SK-N-MC (cell line): ENCODE results near the gene SUZ12.
"Not testable (repeated sequence)": the region's sequence is repeated elsewhere in the genome, so short reads cannot be mapped to it uniquely, and the experiment has no call there.

Experiments used
- DNase-seq: peaks from one replicate; pipeline ENCODE4 v3.0.0-alpha.2; 2011; ENCODE audit warnings: low read depth, low spot score
- H3K27ac ChIP-seq: fragments of 200-600 bp; sonication (generic); 2 replicates; pipeline ENCODE4 v1.5.1; 2016; ENCODE audit warnings: mixed run types
- H3K36me3 ChIP-seq: fragments of 200-600 bp; sonication (generic); 2 replicates; pipeline ENCODE4 v1.6.1; 2017; ENCODE audit warnings: antibody characterized with exemption, low read length, mixed read lengths; ENCODE audit not compliant: insufficient read depth
- H3K4me3 ChIP-seq: fragments of 200-600 bp; sonication (generic); 2 replicates; pipeline ENCODE4 v1.5.1; 2016
- H3K9ac ChIP-seq: fragments of 200-600 bp; sonication (generic); 2 replicates; pipeline ENCODE4 v1.8.0; 2017; ENCODE audit warnings: mixed run types, mixed read lengths; ENCODE audit not compliant: insufficient read length
- H3K9me3 ChIP-seq: fragments of 200-600 bp; sonication (generic); 2 replicates; pipeline ENCODE4 v1.6.1; 2017; ENCODE audit warnings: low read depth, mild to moderate bottlenecking, antibody characterized with exemption, low read length, moderate library complexity, mixed read lengths
- EZH2 ChIP-seq: fragments of 200-600 bp; sonication (generic); IDR thresholded peaks from one replicate; pipeline ENCODE4 v1.6.1; 2017; ENCODE audit warnings: antibody characterized with exemption
- FOXP2 ChIP-seq: optimal IDR thresholded peaks from 2 replicates; pipeline ENCODE3; 2011; ENCODE audit warnings: mild to moderate bottlenecking, moderate library complexity; ENCODE audit not compliant: insufficient read depth; ENCODE audit errors: extremely low read length, control extremely low read depth
- POLR2AphosphoS5 ChIP-seq: IDR thresholded peaks from 2 replicates; pipeline ENCODE4 v1.6.1; 2012; ENCODE audit warnings: mild to moderate bottlenecking, low read depth, low read length, borderline replicate concordance

SUZ12 gene

GRCh38 chr17:31935512-31935911 is 1.3 kb upstream of the SUZ12 start:
- Histone ChIP-seq H3K27ac (no peak overlapping the region), H3K9me3 (no peaks in the 10 kb centered on the region), H3K4me3 (no peak overlapping the region), H3K36me3 (peaks cover 13% of the 10 kb centered on the region), H3K9ac (no peak overlapping the region)
- no peak for TF ChIP-seq FOXP2
- no peak for TF ChIP-seq POLR2AphosphoS5
- no peak for TF ChIP-seq EZH2
- DNase-seq: no peak

GRCh38 chr17:31937926-31938641 is 1.3 kb downstream of the SUZ12 start:
- H3K9me3 ChIP-seq, H3K27ac ChIP-seq, DNase-seq: not testable (repeated sequence)
- H3K4me3 ChIP-seq: peak overlapping the region; percentile 82
- H3K9ac ChIP-seq: peak overlapping the region; percentile 74
- peaks cover 34% of the 10 kb centered on the region for H3K36me3 ChIP-seq

DNA sequence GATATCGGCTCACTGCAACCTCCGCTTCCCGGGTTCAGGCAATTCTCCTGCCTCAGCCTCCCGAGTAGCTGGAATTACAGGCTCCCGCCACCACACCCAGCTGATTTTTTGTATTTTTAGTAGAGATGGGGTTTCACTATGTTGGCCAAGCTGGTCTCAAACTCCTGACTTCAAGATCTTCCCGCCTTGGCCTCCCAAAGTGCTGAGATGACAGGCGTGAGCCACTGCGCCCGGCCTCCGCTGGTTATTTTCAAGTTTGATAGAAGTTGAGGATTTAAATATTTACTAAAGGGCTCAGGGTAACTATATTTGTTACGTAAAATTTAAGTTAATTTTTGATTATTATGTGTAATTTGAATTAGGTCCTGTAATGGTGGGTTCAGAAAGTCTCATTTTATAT is 5.1 kb downstream of the SUZ12 start:
- not testable (repeated sequence) for H3K9me3 ChIP-seq, H3K9ac ChIP-seq, DNase-seq, H3K27ac ChIP-seq, H3K4me3 ChIP-seq
- peaks cover 55% of the 10 kb centered on the region for H3K36me3 ChIP-seq

GRCh38 chr17:31942396-31942795 is 5.6 kb downstream of the SUZ12 start:
- H3K9me3 ChIP-seq, H3K4me3 ChIP-seq, H3K27ac ChIP-seq, H3K9ac ChIP-seq, DNase-seq: not testable (repeated sequence)
- H3K36me3 ChIP-seq: peaks cover 60% of the 10 kb centered on the region

DNA sequence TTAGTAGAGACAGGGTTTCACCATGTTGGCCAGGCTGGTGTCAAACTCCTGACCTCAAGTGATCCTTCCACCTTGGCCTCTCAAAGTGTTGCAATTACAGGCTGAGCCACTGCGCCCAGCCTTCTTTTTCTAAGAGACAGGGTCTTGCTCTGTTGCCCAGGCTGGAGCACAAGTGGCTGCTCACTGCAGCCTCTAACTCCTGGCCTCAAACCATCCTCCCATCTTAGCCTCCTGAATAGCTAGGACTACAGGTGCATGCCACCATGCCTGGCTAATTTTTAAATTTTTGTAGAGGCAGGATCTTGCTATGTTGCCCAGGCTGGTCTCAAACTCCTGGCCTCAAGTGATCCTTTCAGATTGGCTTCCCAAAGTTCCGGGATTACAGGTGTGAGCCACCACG is 15.1 kb downstream of the SUZ12 start:
- peaks cover 45% of the 10 kb centered on the region for H3K36me3 ChIP-seq
- H3K4me3 ChIP-seq, H3K9me3 ChIP-seq, DNase-seq, H3K9ac ChIP-seq, H3K27ac ChIP-seq: not testable (repeated sequence)

- not testable (repeated sequence) for H3K9me3 ChIP-seq, H3K4me3 ChIP-seq, H3K9ac ChIP-seq, H3K27ac ChIP-seq, DNase-seq
- H3K36me3 ChIP-seq: peaks cover 49% of the 10 kb centered on the region
Observed at GRCh38 chr17:31964131-31964530, 27.3 kb downstream of the SUZ12 start.

DNA sequence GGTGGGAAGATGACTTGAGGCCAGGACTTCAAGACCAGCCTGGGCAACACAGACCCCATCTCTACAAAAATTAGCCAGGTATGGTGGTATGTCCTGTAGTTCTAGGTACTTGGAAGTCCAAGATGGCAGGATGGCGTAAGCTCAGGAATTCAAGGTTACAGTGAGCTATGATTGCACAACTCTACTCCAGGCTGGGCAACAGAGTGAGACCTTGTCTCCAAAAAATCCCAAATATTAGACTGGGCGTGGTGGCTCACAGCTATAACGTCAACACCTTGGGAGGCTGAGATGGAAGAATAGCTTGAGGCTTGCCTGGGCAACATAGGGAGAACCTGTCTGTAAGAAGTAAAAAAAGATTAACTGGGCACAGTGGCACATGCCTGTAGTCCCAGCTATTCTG is 30.8 kb downstream of the SUZ12 start:
- Histone ChIP-seq H3K9ac (no peak overlapping the region), H3K27ac (no peak overlapping the region), H3K36me3 (peaks cover 31% of the 10 kb centered on the region), H3K9me3 (no peaks in the 10 kb centered on the region), H3K4me3 (no peak overlapping the region)
- TF ChIP-seq POLR2AphosphoS5: no peak
- no peak for TF ChIP-seq FOXP2
- no peak for TF ChIP-seq EZH2
- no peak for DNase-seq

GRCh38 chr17:31970416-31970815 is 33.6 kb downstream of the SUZ12 start:
- not testable (repeated sequence) for H3K9ac ChIP-seq, DNase-seq, H3K27ac ChIP-seq, H3K4me3 ChIP-seq, H3K9me3 ChIP-seq
- H3K36me3 ChIP-seq: peaks cover 32% of the 10 kb centered on the region

GRCh38 chr17:31974269-31975071 is 37.7 kb downstream of the SUZ12 start:
- H3K9ac ChIP-seq, H3K27ac ChIP-seq, H3K4me3 ChIP-seq, H3K9me3 ChIP-seq, DNase-seq: not testable (repeated sequence)
- peaks cover 28% of the 10 kb centered on the region for H3K36me3 ChIP-seq

DNA sequence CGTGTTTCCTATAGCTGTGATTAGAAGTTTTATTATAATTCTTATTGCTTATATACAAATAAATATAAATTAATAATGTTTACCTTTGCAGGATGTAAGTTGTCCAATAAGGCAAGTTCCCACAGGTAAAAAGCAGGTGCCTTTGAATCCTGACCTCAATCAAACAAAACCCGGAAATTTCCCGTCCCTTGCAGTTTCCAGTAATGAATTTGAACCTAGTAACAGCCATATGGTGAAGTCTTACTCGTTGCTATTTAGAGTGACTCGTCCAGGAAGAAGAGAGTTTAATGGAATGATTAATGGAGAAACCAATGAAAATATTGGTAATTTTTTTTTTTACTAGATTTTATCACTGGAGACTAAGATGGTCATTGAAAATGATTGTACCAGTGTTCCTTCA is 38.6 kb downstream of the SUZ12 start:
- not testable (repeated sequence) for H3K27ac ChIP-seq, DNase-seq, H3K9me3 ChIP-seq, H3K9ac ChIP-seq, H3K4me3 ChIP-seq
- peaks cover 30% of the 10 kb centered on the region for H3K36me3 ChIP-seq

DNA sequence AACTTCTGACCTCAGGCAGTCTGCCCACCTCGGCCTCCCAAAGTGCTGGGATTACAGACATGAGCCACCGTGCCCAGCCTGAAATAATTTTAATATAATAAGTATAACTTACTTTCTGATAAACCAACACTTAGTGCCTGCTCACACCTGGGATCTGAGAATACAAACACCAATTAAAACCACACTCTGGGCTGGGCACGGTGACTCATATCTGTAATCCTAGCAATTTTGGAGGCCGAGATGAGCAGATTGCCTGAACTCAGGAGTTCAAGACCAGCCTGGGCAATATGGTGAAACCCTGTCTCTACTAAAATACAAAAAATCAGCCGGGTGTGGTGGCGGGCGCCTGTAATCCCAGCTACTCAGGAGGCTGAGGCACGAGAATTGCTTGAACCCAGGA is 55.0 kb downstream of the SUZ12 start:
- H3K9ac ChIP-seq, H3K4me3 ChIP-seq, H3K27ac ChIP-seq, H3K9me3 ChIP-seq, DNase-seq: not testable (repeated sequence)
- H3K36me3 ChIP-seq: peaks cover 80% of the 10 kb centered on the region
